GM13976 (cell line): ENCODE measurements around the gene FMNL2.

ENCODE experiments used
- DNase-seq: peaks from one replicate; pipeline ENCODE4 v3.0.0; 2012; ENCODE audit warnings: low spot score
- in situ Hi-C: fragments of 300-500 bp; cut with MboI; formaldehyde crosslinking; loops from one replicate; pipeline ENCODE4 v1.12.0; 2022; ENCODE audit warnings: low sequenced_read_pairs, mixed read lengths, inconsistent platforms; ENCODE audit not compliant: unreplicated experiment
- TF ChIP-seq, protein P1 (sequence below): IDR thresholded peaks from 2 replicates; pipeline ENCODE4 v1.5.1; 2012; ENCODE audit warnings: borderline replicate concordance, mild to moderate bottlenecking; ENCODE audit not compliant: insufficient read depth; ENCODE audit errors: extremely low read depth, missing control alignments, control extremely low read depth

The FMNL2 gene

DNA sequence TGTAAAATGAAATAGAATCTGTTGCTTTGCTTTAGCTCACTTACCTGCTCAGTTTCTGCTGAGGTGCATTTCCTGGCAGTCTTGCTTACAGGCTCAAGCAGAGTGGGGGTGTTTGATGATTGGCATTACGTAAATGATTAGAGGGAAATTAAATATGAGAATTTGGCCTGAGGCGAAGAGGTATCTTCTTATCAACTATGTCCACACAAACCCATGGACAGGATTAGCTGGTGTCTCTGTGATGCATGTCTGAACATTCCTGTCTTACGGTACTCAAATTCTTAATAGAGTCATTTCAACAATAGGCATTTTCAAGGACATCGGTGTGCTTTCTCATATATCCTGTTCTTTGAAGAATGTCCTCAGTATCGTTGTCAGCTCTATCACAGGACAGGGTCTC is 280.2 kb downstream of the FMNL2 start:
- in situ Hi-C loops, result no loop called here
- TF ChIP-seq, protein P1, sequence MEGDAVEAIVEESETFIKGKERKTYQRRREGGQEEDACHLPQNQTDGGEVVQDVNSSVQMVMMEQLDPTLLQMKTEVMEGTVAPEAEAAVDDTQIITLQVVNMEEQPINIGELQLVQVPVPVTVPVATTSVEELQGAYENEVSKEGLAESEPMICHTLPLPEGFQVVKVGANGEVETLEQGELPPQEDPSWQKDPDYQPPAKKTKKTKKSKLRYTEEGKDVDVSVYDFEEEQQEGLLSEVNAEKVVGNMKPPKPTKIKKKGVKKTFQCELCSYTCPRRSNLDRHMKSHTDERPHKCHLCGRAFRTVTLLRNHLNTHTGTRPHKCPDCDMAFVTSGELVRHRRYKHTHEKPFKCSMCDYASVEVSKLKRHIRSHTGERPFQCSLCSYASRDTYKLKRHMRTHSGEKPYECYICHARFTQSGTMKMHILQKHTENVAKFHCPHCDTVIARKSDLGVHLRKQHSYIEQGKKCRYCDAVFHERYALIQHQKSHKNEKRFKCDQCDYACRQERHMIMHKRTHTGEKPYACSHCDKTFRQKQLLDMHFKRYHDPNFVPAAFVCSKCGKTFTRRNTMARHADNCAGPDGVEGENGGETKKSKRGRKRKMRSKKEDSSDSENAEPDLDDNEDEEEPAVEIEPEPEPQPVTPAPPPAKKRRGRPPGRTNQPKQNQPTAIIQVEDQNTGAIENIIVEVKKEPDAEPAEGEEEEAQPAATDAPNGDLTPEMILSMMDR, result no peak
- no peak for DNase-seq

DNA sequence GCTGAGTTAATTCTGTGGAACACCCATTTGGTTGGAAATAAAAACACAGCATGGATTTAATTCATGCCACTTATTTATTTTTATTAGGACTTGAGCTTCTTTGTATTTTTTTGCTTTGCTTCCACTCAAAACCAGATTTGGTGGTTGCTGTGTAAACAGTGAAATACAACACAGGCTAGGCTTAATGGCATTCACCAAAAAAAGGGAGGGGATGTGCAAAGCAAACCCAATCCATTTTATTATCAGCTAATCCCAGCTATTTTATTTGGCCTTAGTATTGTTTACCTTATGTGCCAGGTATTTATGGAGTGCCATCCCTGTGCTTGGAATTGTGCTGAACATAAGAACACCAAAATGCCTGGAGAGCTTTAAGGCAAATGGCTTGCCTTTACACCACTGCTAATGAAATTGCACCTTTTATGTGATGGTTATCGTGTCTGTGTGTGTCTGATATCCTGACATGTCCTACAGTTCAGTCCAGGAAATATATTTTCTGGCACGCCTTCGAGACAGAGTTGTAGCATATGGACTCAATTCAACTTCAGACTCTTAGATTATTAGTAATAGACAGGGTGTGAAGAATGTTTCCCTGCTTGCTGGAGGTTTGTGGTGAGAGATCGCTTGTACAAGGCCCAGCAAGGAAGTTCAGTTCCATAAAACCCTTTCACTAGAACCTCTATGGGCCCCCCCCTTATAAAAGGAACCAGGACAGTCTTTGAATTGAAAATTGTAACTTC is 282.6 kb downstream of the FMNL2 start:
- in situ Hi-C loops, result no loop called here
- DNase-seq, result no peak
- TF ChIP-seq, protein P1, result no peak

DNA sequence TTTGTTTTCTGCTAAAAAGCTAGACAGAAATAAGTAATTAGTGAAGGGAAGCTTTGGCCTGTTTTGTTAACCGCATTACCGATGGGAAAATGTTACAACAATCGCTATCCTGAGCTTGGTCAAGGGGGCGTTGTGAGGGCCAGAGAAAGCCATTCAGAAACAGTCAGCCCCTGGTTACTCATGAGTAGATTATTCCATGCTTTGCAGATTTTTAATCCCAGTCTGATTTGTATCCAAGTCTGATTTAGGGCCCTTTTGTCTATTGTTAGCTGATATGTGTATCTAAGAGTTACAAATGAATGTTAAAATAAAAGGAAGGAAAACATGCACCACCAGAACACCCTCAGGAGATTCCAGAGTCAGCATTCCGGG is 283.2 kb downstream of the FMNL2 start:
- TF ChIP-seq, protein P1, result no peak
- DNase-seq, result no peak
- in situ Hi-C loops, result no loop called here

DNA sequence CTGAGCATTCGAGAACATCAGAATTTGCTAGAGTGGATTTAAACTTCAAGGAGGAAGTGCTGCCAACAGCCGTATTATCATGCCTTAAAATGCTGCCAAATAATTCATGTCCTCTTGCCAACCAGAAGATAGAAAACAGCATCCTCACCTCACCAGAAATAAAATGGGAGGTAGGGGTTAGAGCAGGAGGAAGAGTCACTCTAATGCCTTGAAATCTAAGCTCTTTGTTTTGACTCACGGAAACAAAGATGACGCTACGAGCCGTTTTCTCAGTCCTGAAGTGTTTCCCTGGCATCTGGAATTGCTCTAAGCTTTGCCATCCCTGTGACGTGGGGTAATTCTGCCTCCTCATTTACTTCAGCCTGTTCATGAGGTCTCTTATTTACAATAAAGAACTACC is 285.2 kb downstream of the FMNL2 start:
- TF ChIP-seq, protein P1, result no peak
- DNase-seq, result no peak
- in situ Hi-C loops, result no loop called here

DNA sequence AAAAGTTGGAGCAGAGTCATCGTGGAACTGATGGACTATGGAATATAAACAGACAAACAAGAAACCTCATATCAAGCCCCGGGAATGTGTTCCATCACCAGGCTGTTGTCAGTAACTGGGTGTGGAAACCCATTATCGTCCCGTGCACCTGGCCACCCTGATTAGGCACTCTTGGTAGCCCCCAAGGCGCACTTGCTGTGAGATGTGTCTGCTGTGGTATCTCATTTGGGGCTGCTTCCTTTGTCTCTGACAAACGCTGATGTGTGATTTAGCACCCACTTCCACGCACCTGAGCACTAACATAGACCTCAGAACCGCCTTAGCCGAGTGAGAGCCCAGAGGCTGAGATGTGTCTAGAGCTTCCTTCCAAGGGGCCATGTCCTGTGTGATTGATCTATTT is 286.0 kb downstream of the FMNL2 start:
- in situ Hi-C loops, result no loop called here
- TF ChIP-seq, protein P1, result no peak
- DNase-seq, result no peak

DNA sequence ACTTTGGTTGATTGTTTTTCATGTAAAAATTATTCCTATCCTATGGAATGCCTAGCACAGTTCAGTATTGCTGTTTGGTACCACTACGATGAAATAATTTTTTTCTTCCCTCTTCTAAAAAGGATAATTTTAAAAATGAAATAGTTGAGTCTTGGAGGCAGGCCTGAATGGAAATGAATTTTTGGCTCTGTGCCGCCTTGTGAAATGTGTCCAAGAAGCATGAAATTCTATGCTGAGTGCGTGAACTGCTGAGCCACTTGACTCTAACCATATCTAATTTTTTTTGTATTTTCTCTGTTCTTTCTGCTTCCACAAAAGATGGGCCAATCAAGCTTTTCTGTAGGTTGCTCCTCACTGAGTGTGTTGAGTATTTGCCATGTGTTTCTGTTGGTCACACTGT is 287.2 kb downstream of the FMNL2 start:
- DNase-seq, result no peak
- in situ Hi-C loops, result no loop called here
- TF ChIP-seq, protein P1, result no peak
